ENCODE data around the gene CFAP43. TPM values are rescaled to one million over a fixed set of nuclear protein-coding genes. Genes with fewer than 3 reads are reported as not detected.

CFAP43 gene
- total RNA-seq, 1 donor from 2014 or later, result not detected

- intact Hi-C loops (cut with micrococcal nuclease), result loop anchor here (2.0 to 5.0 kb wide), 3 partner anchors 96 to 931 kb away; partner anchors contain the start of gene NT5C2
- no peak for TF ChIP-seq CTCF (IDR thresholded peaks at IDR 0.05)
- Mint-ChIP-seq H3K27ac (peak overlapping the region; percentile 18), H3K9me3 (no peaks in the 10 kb centered on the region), H3K4me1 (peaks cover 27% of the 10 kb centered on the region), H3K4me3 (peak overlapping the region; percentile 92), H3K27me3 (no peaks in the 10 kb centered on the region), H3K36me3 (ENCODE audit: low read depth) (peaks cover 26% of the 10 kb centered on the region)
- ATAC-seq (ENCODE audit: low read depth) (no peak), DNase-seq (no peak)
- ChIA-PET CTCF (interaction anchor here (0.7 to 0.9 kb wide), 2 partner anchors 16 to 236 kb away, joined by 4 read pairs; no protein-coding TSS in a partner anchor), POLR2A (interaction anchor here (0.7 to 1.0 kb wide), 2 partner anchors 146 to 209 kb away, joined by 3 read pairs; partner anchors contain the start of gene GSTO2)
These were observed 108.8 kb downstream of the CFAP43 start for GRCh38 chr10:104123397-104123796.

- Mint-ChIP-seq H3K36me3 (ENCODE audit: low read depth) (peaks cover 26% of the 10 kb centered on the region), H3K4me3 (peak overlapping the region; percentile 92), H3K9me3 (no peaks in the 10 kb centered on the region), H3K4me1 (peaks cover 25% of the 10 kb centered on the region), H3K27me3 (no peaks in the 10 kb centered on the region), H3K27ac (peak overlapping the region; percentile 99)
- ATAC-seq (ENCODE audit: low read depth), result no peak
- intact Hi-C loops (cut with micrococcal nuclease), result loop anchor here (1.0 to 5.0 kb wide), 4 partner anchors 95 to 930 kb away; partner anchors contain the start of genes GSTO2 and NT5C2
- DNase-seq, result no peak
- CTCF ChIA-PET, result interaction anchor here (0.7 to 2.4 kb wide), 8 partner anchors 32 to 234 kb away, joined by 3 to 11 read pairs (median 4); no protein-coding TSS in a partner anchor
- POLR2A ChIA-PET, result interaction anchor here (0.7 to 3.3 kb wide), 23 partner anchors 8 to 726 kb away, joined by 3 to 28 read pairs (median 5); partner anchors contain the start of genes ATP5MK, GSTO1, GSTO2 and ITPRIP
- no peak for TF ChIP-seq CTCF (IDR thresholded peaks at IDR 0.05)
These were observed 109.7 kb downstream of the CFAP43 start for GRCh38 chr10:104122225-104123107.

- Mint-ChIP-seq H3K4me3 (peak within 1 kb of the TSS; percentile 92), H3K27ac (peak within 1 kb of the TSS; percentile 99), H3K36me3 (ENCODE audit: low read depth) (peaks cover 23% of the 10 kb centered on the region), H3K4me1 (peaks cover 25% of the 10 kb centered on the region), H3K9me3 (no peaks in the 10 kb centered on the region), H3K27me3 (no peaks in the 10 kb centered on the region)
- intact Hi-C loops (cut with micrococcal nuclease), result loop anchor here (1.0 to 5.0 kb wide), 10 partner anchors 94 to 929 kb away; partner anchors contain the start of genes CFAP43, GSTO2, NT5C2 and SLK
- CTCF ChIA-PET, result interaction anchor here (0.7 to 2.4 kb wide), 11 partner anchors 31 to 234 kb away, joined by 3 to 11 read pairs (median 3); no protein-coding TSS in a partner anchor
- ATAC-seq (ENCODE audit: low read depth) (peak; percentile 89), DNase-seq (peak; percentile 97)
- POLR2A ChIA-PET, result interaction anchor here (0.6 to 3.3 kb wide), 27 partner anchors 9 to 725 kb away, joined by 3 to 28 read pairs (median 5); partner anchors contain the start of genes ATP5MK, GSTO1, GSTO2 and ITPRIP
- no peak for TF ChIP-seq CTCF (IDR thresholded peaks at IDR 0.05)
These were observed 110.5 kb downstream of the CFAP43 start, which contains the start of gene SFR1 for GRCh38 chr10:104121485-104122224. SFR1 (plus strand) TSS chr10:104122171; CDS start chr10:104122184, 13 bp downstream.

- Mint-ChIP-seq H3K4me3 (peak overlapping the region; percentile 92), H3K36me3 (ENCODE audit: low read depth) (peaks cover 18% of the 10 kb centered on the region), H3K4me1 (peaks cover 25% of the 10 kb centered on the region), H3K9me3 (no peaks in the 10 kb centered on the region), H3K27ac (peak overlapping the region; percentile 99), H3K27me3 (no peaks in the 10 kb centered on the region)
- DNase-seq (peak; percentile 73), ATAC-seq (ENCODE audit: low read depth) (peak; percentile 42)
- intact Hi-C loops (cut with micrococcal nuclease), result loop anchor here (1.0 to 5.0 kb wide), 8 partner anchors 94 to 929 kb away; partner anchors contain the start of genes CFAP43, NT5C2, SLK and STN1
- ChIA-PET CTCF (interaction anchor here (0.9 to 2.4 kb wide), 10 partner anchors 30 to 233 kb away, joined by 3 to 11 read pairs (median 4); no protein-coding TSS in a partner anchor), POLR2A (interaction anchor here (0.6 to 3.3 kb wide), 29 partner anchors 8 to 724 kb away, joined by 3 to 28 read pairs (median 5); partner anchors contain the start of genes ATP5MK, GSTO1, GSTO2 and ITPRIP)
- no peak for TF ChIP-seq CTCF (IDR thresholded peaks at IDR 0.05)
These were observed 111.2 kb downstream of the CFAP43 start for GRCh38 chr10:104120903-104121484.
